Endothelial cell of umbilical vein (primary cell): ENCODE data around the gene CEP78.

ENCODE experiments used
- MYC ChIP-seq: IDR thresholded peaks from one replicate; pipeline ENCODE4 v1.6.1; 2011; ENCODE audit warnings: mild to moderate bottlenecking, low read depth, low read length
- POLR2A ChIP-seq: IDR thresholded peaks from 2 replicates; pipeline ENCODE4 v1.6.1; 2012; ENCODE audit warnings: low read depth, mild to moderate bottlenecking, control low read depth, low read length
- POLR2AphosphoS5 ChIP-seq: IDR thresholded peaks from 2 replicates; pipeline ENCODE4 v1.6.1; 2012; ENCODE audit warnings: low read depth, mild to moderate bottlenecking, control low read depth, low read length, moderate library complexity; ENCODE audit not compliant: insufficient read depth
- TF ChIP-seq, protein P1 (sequence below), 2 donors: IDR thresholded peaks; 1 replicate in 1 of 2; 2 replicates in 1 of 2; pipeline ENCODE4 v1.5.1; 2011; ENCODE audit warnings: low read length in 2 of 2, mild to moderate bottlenecking in 2 of 2, moderate library complexity in 2 of 2, control low read depth in 1 of 2, inconsistent platforms in 1 of 2, low read depth in 1 of 2; ENCODE audit not compliant: insufficient read depth in 1 of 2; ENCODE audit errors: extremely low read depth in 1 of 2

DNA sequence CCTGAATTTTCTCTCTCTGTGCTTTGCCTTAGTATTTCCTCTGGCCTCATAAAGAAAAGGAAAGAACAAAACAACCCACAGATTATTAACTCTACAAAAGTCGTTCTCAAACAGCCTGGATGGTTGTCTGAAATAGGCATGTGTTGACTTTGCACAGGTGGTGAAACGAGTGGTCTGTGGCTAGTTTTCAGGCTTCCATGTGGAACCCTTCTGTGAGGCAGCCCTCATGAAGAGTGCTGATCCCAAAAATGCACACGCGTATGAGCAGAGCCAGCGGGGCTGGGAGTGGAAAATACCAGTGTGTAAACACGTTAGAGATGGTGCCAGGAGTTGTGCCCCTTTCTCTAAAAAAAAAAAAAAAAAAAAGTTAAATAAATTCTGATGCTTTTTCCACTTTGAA is 56.2 kb downstream of the CEP78 start:
- TF ChIP-seq, protein P1, sequence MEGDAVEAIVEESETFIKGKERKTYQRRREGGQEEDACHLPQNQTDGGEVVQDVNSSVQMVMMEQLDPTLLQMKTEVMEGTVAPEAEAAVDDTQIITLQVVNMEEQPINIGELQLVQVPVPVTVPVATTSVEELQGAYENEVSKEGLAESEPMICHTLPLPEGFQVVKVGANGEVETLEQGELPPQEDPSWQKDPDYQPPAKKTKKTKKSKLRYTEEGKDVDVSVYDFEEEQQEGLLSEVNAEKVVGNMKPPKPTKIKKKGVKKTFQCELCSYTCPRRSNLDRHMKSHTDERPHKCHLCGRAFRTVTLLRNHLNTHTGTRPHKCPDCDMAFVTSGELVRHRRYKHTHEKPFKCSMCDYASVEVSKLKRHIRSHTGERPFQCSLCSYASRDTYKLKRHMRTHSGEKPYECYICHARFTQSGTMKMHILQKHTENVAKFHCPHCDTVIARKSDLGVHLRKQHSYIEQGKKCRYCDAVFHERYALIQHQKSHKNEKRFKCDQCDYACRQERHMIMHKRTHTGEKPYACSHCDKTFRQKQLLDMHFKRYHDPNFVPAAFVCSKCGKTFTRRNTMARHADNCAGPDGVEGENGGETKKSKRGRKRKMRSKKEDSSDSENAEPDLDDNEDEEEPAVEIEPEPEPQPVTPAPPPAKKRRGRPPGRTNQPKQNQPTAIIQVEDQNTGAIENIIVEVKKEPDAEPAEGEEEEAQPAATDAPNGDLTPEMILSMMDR (IDR thresholded peaks at IDR 0.05; ENCODE audit: extremely low read depth in 1 of 2, insufficient read depth in 1 of 2, low read depth in 1 of 2, low read length in 2 of 2) = no peak
- no peak for TF ChIP-seq MYC
- no peak for TF ChIP-seq POLR2A
- no peak for TF ChIP-seq POLR2AphosphoS5
